Measurements from ENCODE around the gene ITPKC.
A peak's percentile ranks its signal among the peaks of the same experiment; 100 is the strongest.

Gene ITPKC

GRCh38 chr19:40684280-40684679 lies 32.6 kb upstream of the ITPKC start:
- Histone ChIP-seq H3K14ac (ENCODE audit: low read length) (no peak overlapping the region), H3K18ac (ENCODE audit: low read length) (no peak overlapping the region), H3K23ac (ENCODE audit: low read length) (no peak overlapping the region), H3K79me2 (ENCODE audit: control insufficient read depth, insufficient read depth, low read length, poor library complexity) (no peaks in the 10 kb centered on the region), H2BK120ac (ENCODE audit: insufficient read depth, low read length, poor library complexity) (no peak overlapping the region), H3K4me2 (ENCODE audit: low read length) (no peak overlapping the region), H2AFZ (ENCODE audit: insufficient read depth, low read length, poor library complexity) (no peak overlapping the region), H2AK5ac (ENCODE audit: low read length) (no peak overlapping the region), H3K4me3 (ENCODE audit: low read depth, low read length) (no peak overlapping the region), H2BK12ac (ENCODE audit: low read length) (no peak overlapping the region), H3K36me3 (ENCODE audit: control insufficient read depth in 1 of 2, insufficient read depth in 2 of 2, low read length in 2 of 2) (peaks cover 37 to 48% of the 10 kb centered on the region in 2 experiments), H4K91ac (ENCODE audit: low read depth, low read length) (no peak overlapping the region), H4K8ac (ENCODE audit: low read depth, low read length) (no peak overlapping the region), H4K12ac (ENCODE audit: low read depth, low read length) (no peak overlapping the region), H3K79me1 (ENCODE audit: low read length) (no peaks in the 10 kb centered on the region), H3K4ac (ENCODE audit: low read depth, low read length) (no peak overlapping the region), H2BK5ac (ENCODE audit: low read depth, low read length, poor library complexity) (no peak overlapping the region), H3K4me1 (ENCODE audit: control insufficient read depth in 1 of 2, insufficient read depth in 2 of 2, low read length in 2 of 2) (peaks cover under 1 to 10% of the 10 kb centered on the region in 2 experiments), H3K9ac (ENCODE audit: low read length) (no peak overlapping the region), H3K9me3 (ENCODE audit: insufficient read depth, low read depth, low read length) (peaks cover 5% of the 10 kb centered on the region), H3K27me3 (ENCODE audit: insufficient read depth, low read length) (no peaks in the 10 kb centered on the region), H3K27ac (ENCODE audit: low read depth, low read length) (no peak overlapping the region)
- WGBS (ENCODE audit: extremely low coverage, insufficient coverage, insufficient read length), result no CpG with 5 or more reads among the region's 32 CpGs
- DNase-seq, result peak; percentile 88 to 96

- H2BK5ac ChIP-seq (ENCODE audit: low read depth, low read length, poor library complexity), result no peak overlapping the region
- no peak overlapping the region for H3K18ac ChIP-seq (ENCODE audit: low read length)
- H3K4me3 ChIP-seq (ENCODE audit: low read depth, low read length), result no peak overlapping the region
- H3K79me2 ChIP-seq (ENCODE audit: control insufficient read depth, insufficient read depth, low read length, poor library complexity), result peaks cover 4% of the 10 kb centered on the region
- H2AK5ac ChIP-seq (ENCODE audit: low read length), result no peak overlapping the region
- no peak overlapping the region for H2BK12ac ChIP-seq (ENCODE audit: low read length)
- H3K9ac ChIP-seq (ENCODE audit: low read length), result no peak overlapping the region
- no peak overlapping the region for H4K12ac ChIP-seq (ENCODE audit: low read depth, low read length)
- H3K27ac ChIP-seq (ENCODE audit: low read depth, low read length), result no peak overlapping the region
- no peak overlapping the region for H3K14ac ChIP-seq (ENCODE audit: low read length)
- DNase-seq, result no peak
- H3K27me3 ChIP-seq (ENCODE audit: insufficient read depth, low read length), result no peaks in the 10 kb centered on the region
- H4K8ac ChIP-seq (ENCODE audit: low read depth, low read length), result no peak overlapping the region
- H3K36me3 ChIP-seq (ENCODE audit: control insufficient read depth in 1 of 2, insufficient read depth in 2 of 2, low read length in 2 of 2), result peaks cover 35 to 47% of the 10 kb centered on the region in 2 experiments
- H3K23ac ChIP-seq (ENCODE audit: low read length), result no peak overlapping the region
- WGBS (ENCODE audit: extremely low coverage, insufficient coverage, insufficient read length), result no CpG with 5 or more reads among the region's 3 CpGs
- H2BK120ac ChIP-seq (ENCODE audit: insufficient read depth, low read length, poor library complexity), result no peak overlapping the region
- no peak overlapping the region for H3K4ac ChIP-seq (ENCODE audit: low read depth, low read length)
- peaks cover 8 to 18% of the 10 kb centered on the region in 2 experiments for H3K4me1 ChIP-seq (ENCODE audit: control insufficient read depth in 1 of 2, insufficient read depth in 2 of 2, low read length in 2 of 2)
- no peak overlapping the region for H4K91ac ChIP-seq (ENCODE audit: low read depth, low read length)
- peaks cover 5% of the 10 kb centered on the region for H3K9me3 ChIP-seq (ENCODE audit: insufficient read depth, low read depth, low read length)
- H3K4me2 ChIP-seq (ENCODE audit: low read length), result no peak overlapping the region
- no peak overlapping the region for H2AFZ ChIP-seq (ENCODE audit: insufficient read depth, low read length, poor library complexity)
- H3K79me1 ChIP-seq (ENCODE audit: low read length), result peaks cover 4% of the 10 kb centered on the region
Observed at GRCh38 chr19:40685016-40685526, 31.8 kb upstream of the ITPKC start.

- Histone ChIP-seq H2BK120ac (ENCODE audit: insufficient read depth, low read length, poor library complexity) (no peak overlapping the region), H3K18ac (ENCODE audit: low read length) (no peak overlapping the region), H3K4me3 (ENCODE audit: low read depth, low read length) (no peak overlapping the region), H3K23ac (ENCODE audit: low read length) (no peak overlapping the region), H4K8ac (ENCODE audit: low read depth, low read length) (no peak overlapping the region), H2BK12ac (ENCODE audit: low read length) (no peak overlapping the region), H3K27ac (ENCODE audit: low read depth, low read length) (no peak overlapping the region), H2AK5ac (ENCODE audit: low read length) (no peak overlapping the region), H3K14ac (ENCODE audit: low read length) (no peak overlapping the region), H4K91ac (ENCODE audit: low read depth, low read length) (no peak overlapping the region), H3K79me1 (ENCODE audit: low read length) (peaks cover 5% of the 10 kb centered on the region), H3K9me3 (ENCODE audit: insufficient read depth, low read depth, low read length) (peaks cover 4% of the 10 kb centered on the region), H3K79me2 (ENCODE audit: control insufficient read depth, insufficient read depth, low read length, poor library complexity) (peaks cover 4% of the 10 kb centered on the region), H3K36me3 (ENCODE audit: control insufficient read depth in 1 of 2, insufficient read depth in 2 of 2, low read length in 2 of 2) (peaks cover 33 to 46% of the 10 kb centered on the region in 2 experiments), H3K4ac (ENCODE audit: low read depth, low read length) (no peak overlapping the region), H4K12ac (ENCODE audit: low read depth, low read length) (no peak overlapping the region), H3K4me2 (ENCODE audit: low read length) (no peak overlapping the region), H2AFZ (ENCODE audit: insufficient read depth, low read length, poor library complexity) (no peak overlapping the region), H3K9ac (ENCODE audit: low read length) (no peak overlapping the region), H3K27me3 (ENCODE audit: insufficient read depth, low read length) (no peaks in the 10 kb centered on the region), H2BK5ac (ENCODE audit: low read depth, low read length, poor library complexity) (no peak overlapping the region), H3K4me1 (ENCODE audit: control insufficient read depth in 1 of 2, insufficient read depth in 2 of 2, low read length in 2 of 2) (peaks cover 9 to 18% of the 10 kb centered on the region in 2 experiments)
- no CpG with 5 or more reads among the region's 6 CpGs for WGBS (ENCODE audit: extremely low coverage, insufficient coverage, insufficient read length)
- peak in 1 of 2 donors; percentile 23 for DNase-seq
Observed at GRCh38 chr19:40685563-40685962, 31.3 kb upstream of the ITPKC start.

- Histone ChIP-seq H3K4me2 (ENCODE audit: low read length) (no peak overlapping the region), H4K8ac (ENCODE audit: low read depth, low read length) (no peak overlapping the region), H3K27ac (ENCODE audit: low read depth, low read length) (no peak overlapping the region), H3K9me3 (ENCODE audit: insufficient read depth, low read depth, low read length) (peaks cover 2% of the 10 kb centered on the region), H2AFZ (ENCODE audit: insufficient read depth, low read length, poor library complexity) (no peak overlapping the region), H3K9ac (ENCODE audit: low read length) (peak overlapping the region; percentile 21), H4K12ac (ENCODE audit: low read depth, low read length) (no peak overlapping the region), H3K4me1 (ENCODE audit: control insufficient read depth in 1 of 2, insufficient read depth in 2 of 2, low read length in 2 of 2) (peaks cover 12 to 23% of the 10 kb centered on the region in 2 experiments), H3K4me3 (ENCODE audit: low read depth, low read length) (no peak overlapping the region), H3K18ac (ENCODE audit: low read length) (no peak overlapping the region), H2BK12ac (ENCODE audit: low read length) (no peak overlapping the region), H3K4ac (ENCODE audit: low read depth, low read length) (no peak overlapping the region), H3K79me1 (ENCODE audit: low read length) (peaks cover 9% of the 10 kb centered on the region), H2BK120ac (ENCODE audit: insufficient read depth, low read length, poor library complexity) (no peak overlapping the region), H2BK5ac (ENCODE audit: low read depth, low read length, poor library complexity) (no peak overlapping the region), H3K79me2 (ENCODE audit: control insufficient read depth, insufficient read depth, low read length, poor library complexity) (peaks cover 4% of the 10 kb centered on the region), H3K36me3 (ENCODE audit: control insufficient read depth in 1 of 2, insufficient read depth in 2 of 2, low read length in 2 of 2) (peaks cover 32 to 38% of the 10 kb centered on the region in 2 experiments), H3K27me3 (ENCODE audit: insufficient read depth, low read length) (no peaks in the 10 kb centered on the region), H4K91ac (ENCODE audit: low read depth, low read length) (no peak overlapping the region), H2AK5ac (ENCODE audit: low read length) (no peak overlapping the region), H3K14ac (ENCODE audit: low read length) (no peak overlapping the region), H3K23ac (ENCODE audit: low read length) (no peak overlapping the region)
- no CpG with 5 or more reads among the region's 14 CpGs for WGBS (ENCODE audit: extremely low coverage, insufficient coverage, insufficient read length)
- no peak for DNase-seq
Observed at GRCh38 chr19:40686882-40687524, 29.9 kb upstream of the ITPKC start.
